GM13976 (cell line): ENCODE measurements around the gene ARFGEF3.

Source experiments
- DNase-seq: peaks from one replicate; pipeline ENCODE4 v3.0.0; 2012; ENCODE audit warnings: low spot score
- CTCF ChIP-seq: IDR thresholded peaks from 2 replicates; pipeline ENCODE4 v1.5.1; 2012; ENCODE audit warnings: borderline replicate concordance, mild to moderate bottlenecking; ENCODE audit not compliant: insufficient read depth; ENCODE audit errors: extremely low read depth, missing control alignments, control extremely low read depth
- in situ Hi-C: fragments of 300-500 bp; cut with MboI; formaldehyde crosslinking; loops from one replicate; pipeline ENCODE4 v1.12.0; 2022; ENCODE audit warnings: low sequenced_read_pairs, mixed read lengths, inconsistent platforms; ENCODE audit not compliant: unreplicated experiment

Gene ARFGEF3

DNA sequence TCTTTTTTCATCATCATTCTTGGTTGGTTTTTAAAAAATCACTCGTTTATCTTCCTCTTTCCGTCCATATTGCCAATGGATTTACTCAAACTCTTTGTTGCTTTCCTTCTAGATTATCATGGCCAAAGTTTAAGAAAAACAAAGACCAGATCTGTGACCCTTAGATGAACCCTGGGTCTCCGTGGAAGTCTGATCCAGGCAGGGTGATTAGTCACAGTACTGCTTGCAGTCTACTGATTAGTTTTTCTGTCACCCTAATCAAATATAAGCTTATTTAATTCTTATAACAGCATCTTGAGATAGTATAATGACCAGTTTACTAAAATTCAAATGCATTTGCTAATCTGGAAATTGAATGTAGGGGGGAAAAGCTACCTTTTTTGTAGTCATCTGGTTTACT lies 210.0 kb downstream of the ARFGEF3 start:
- in situ Hi-C loops = no loop called here
- TF ChIP-seq CTCF = no peak
- DNase-seq = no peak

GRCh38 chr6:138372711-138373463 lies 211.1 kb downstream of the ARFGEF3 start:
- no peak for TF ChIP-seq CTCF
- no peak for DNase-seq
- in situ Hi-C loops = no loop called here

DNA sequence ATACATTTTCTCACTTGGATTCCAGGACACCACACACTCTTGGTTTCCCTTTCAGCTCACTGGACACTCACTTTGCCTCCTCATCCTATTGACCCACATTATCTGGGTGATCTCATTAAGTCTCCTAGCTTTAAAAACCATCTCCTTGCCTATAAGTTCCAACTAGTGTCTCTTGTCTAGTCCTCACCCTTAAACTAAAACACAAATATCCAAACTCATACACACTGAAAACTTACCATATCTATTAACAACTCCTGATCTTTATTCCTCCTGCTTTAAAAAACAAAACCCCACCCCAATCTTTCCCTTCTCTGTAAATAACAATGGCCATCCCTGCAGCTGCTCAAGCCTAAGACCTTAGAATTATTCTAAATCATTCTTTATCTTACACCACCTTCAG lies 212.5 kb downstream of the ARFGEF3 start:
- TF ChIP-seq CTCF = no peak
- DNase-seq = no peak
- in situ Hi-C loops = no loop called here

DNA sequence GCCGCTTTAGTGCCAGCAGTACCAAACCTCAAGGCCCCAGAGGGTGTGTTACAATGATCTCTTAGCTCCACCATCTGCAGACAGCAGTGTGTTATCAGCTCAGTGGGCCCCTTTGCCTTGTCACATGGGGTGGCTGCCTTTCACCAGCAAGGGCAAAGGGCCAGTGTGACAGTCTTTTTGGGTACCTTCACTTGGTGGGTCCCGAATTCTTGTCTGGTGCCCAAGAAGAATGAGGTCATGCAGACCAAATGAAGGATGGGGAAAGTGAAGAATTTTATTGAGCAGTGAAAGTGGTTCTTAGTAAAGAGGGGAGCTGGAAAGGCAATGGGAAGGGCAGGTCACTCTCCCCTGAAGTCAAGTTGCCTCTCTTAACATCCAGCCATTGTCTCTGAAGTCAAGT lies 213.1 kb downstream of the ARFGEF3 start:
- no peak for DNase-seq
- in situ Hi-C loops = no loop called here
- TF ChIP-seq CTCF = no peak

DNA sequence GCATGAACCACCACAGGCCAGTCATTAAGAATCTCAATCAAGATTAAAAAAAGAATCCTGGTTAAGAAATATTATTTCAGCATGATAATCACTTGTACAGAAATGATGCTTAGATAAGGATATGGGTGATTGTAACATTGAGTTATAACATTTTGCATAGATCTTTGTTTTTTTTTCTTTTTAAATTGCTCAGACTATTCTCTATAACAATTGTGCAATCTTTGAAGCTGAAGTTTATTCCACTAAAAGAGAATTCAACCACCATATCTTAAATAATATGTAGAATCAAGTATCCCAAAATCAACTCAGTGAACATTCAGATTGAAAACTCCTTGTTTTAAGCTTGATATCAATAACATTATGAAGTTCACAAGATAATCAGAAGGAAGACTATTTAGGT lies 215.3 kb downstream of the ARFGEF3 start:
- no peak for DNase-seq
- no peak for TF ChIP-seq CTCF
- in situ Hi-C loops = no loop called here

- in situ Hi-C loops = no loop called here
- TF ChIP-seq CTCF = no peak
- DNase-seq = no peak
Observed at GRCh38 chr6:138377844-138378243, 216.1 kb downstream of the ARFGEF3 start, which contains the start of gene SMIM28. Gene SMIM28, plus strand, starts transcription at chr6:138377905. Its CDS starts 168 bp downstream, at chr6:138378073.
